Fibroblast of villous mesenchyme (primary cell): ENCODE measurements around the gene SP7. TPM values are rescaled to one million over a fixed set of nuclear protein-coding genes. Genes with fewer than 3 reads are reported as not detected.
"Not testable (repeated sequence)": the region's sequence is repeated elsewhere in the genome, so short reads cannot be mapped to it uniquely, and the experiment has no call there.

Experiments used
- DNase-seq: peaks from one replicate; pipeline ENCODE4 v3.0.0-alpha.2; 2010; ENCODE audit warnings: low read depth
- H3K4me3 ChIP-seq: 2 replicates; pipeline ENCODE4 v1.5.1; 2011; ENCODE audit warnings: low read depth, mild to moderate bottlenecking, low read length
- total RNA-seq: library from RNA; depleted of rRNA; stranded (reverse); fragments of >200 nt; gene quantifications from 2 replicates; pipeline ENCODE4 v1.2.3, GENCODE V29; 2012
- TF ChIP-seq, protein P1 (sequence below): IDR thresholded peaks from 2 replicates; pipeline ENCODE4 v1.5.1; 2012; ENCODE audit warnings: low read depth, mild to moderate bottlenecking, low read length; ENCODE audit not compliant: insufficient read depth

SP7 gene
- total RNA-seq, 1 donor: not detected

DNA sequence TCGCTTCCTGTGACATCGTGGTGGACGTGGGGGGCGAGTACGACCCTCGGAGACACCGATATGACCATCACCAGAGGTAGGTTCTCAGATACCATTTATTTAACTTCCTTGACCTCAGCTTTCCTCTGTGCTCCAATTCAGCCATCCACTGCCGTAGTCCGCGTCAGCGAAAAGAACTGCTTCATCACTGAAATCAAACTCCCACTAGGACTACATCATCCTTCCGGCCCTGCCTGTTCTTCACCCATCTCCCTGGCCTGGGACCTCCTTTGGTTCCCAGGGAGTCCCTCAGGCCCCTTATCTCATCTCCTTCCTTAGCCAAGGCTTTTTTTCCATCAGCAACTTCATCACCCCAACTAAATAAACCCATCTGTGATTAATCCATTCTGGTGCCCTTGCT lies 36.0 kb downstream of the SP7 start:
- TF ChIP-seq, protein P1, sequence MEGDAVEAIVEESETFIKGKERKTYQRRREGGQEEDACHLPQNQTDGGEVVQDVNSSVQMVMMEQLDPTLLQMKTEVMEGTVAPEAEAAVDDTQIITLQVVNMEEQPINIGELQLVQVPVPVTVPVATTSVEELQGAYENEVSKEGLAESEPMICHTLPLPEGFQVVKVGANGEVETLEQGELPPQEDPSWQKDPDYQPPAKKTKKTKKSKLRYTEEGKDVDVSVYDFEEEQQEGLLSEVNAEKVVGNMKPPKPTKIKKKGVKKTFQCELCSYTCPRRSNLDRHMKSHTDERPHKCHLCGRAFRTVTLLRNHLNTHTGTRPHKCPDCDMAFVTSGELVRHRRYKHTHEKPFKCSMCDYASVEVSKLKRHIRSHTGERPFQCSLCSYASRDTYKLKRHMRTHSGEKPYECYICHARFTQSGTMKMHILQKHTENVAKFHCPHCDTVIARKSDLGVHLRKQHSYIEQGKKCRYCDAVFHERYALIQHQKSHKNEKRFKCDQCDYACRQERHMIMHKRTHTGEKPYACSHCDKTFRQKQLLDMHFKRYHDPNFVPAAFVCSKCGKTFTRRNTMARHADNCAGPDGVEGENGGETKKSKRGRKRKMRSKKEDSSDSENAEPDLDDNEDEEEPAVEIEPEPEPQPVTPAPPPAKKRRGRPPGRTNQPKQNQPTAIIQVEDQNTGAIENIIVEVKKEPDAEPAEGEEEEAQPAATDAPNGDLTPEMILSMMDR: no peak
- DNase-seq: peak; percentile 58
- peak overlapping the region; percentile 73 for H3K4me3 ChIP-seq

DNA sequence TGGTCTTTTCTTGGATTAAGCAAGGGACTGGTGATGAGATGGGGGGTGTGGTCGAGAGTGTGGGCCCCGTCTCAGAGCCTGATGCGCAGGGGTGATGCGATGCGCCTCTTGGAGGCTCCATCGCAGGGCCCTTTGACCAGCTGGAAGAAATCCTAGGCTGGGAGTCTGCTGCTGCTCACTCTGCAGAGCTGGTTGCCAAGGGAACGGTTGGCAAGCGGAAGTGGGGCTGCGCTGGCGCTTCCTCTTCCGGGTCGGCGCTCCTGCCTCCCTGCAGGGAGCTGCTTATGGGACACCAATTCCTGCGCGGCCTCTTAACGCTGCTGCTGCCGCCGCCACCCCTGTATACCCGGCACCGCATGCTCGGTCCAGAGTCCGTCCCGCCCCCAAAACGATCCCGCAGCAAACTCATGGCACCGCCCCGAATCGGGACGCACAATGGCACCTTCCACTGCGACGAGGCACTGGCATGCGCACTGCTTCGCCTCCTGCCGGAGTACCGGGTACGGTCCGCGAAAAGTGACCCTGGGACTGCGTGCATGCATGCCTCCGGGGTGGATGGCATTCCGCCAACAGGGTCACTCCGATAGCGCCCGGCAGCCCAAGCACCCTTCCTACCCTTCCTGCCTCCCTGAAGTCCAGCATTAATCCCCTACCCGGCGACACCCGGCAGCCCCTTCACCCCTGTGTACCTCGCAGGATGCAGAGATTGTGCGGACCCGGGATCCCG lies 36.5 kb downstream of the SP7 start, which contains the start of gene MYG1:
Gene MYG1, plus strand, starts transcription at position 242 of the 727 bp plus-strand sequence. Its CDS starts 43 bp downstream, at position 285.
- peak within 1 kb of the TSS; percentile 73 for H3K4me3 ChIP-seq
- peak; percentile 88 for DNase-seq
- TF ChIP-seq, protein P1: peak; percentile 25

DNA sequence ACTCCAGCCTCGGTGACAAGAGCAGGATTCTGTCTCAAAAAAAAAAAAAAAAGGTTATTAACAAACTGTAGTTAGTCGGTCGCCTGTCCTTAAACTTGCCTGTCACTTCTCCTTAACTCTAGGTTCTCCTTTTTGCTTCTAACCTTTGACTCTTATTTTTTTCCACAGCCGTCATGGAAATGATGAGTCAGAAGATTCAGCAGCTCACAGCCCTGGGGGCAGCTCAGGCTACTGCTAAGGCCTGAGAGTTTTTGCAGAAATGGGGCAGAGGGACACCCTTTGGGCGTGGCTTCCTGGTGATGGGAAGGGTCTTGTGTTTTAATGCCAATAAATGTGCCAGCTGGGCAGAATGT lies 37.1 kb downstream of the SP7 start:
- DNase-seq: peak; percentile 88
- TF ChIP-seq, protein P1: no peak
- peak overlapping the region; percentile 73 for H3K4me3 ChIP-seq

DNA sequence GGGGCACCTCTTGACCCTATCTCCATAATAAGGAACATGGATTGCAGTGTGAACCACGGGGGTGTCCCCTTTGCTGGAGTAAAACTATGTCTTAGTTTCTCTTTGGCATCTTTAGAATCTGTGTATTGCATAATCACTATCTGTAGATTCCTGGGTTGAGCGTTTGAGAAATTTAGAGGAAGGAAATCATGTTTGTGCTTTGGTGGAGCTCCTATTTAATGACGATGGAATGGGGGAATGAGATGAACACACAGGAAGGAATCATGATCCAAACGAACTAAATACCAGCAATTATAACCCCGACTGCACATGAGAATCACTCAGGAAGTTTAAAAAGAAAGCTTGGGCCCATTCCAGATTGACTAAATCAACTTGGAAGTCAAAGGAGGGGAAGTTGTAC lies 38.0 kb downstream of the SP7 start:
- DNase-seq: peak; percentile 91
- TF ChIP-seq, protein P1: no peak
- H3K4me3 ChIP-seq: no peak overlapping the region

DNA sequence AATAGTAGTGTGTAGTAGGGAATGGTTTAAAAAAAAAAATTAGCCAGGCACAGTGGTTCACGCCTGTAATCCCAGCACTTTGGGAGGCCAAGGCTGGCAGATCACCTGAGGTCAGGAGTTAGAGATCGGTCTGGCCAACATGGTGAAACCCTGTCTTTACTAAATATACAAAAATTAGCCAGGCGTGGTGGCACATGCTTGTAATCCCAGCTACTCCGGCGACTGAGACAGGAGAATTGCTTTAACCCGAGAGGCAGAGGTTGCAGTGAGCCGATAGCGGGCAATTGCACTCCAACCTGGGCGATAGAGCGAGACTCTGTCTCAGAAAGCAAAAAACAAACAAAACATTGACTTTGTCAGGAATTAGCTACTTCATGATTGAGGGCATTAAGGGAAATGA lies 39.0 kb downstream of the SP7 start:
- not testable (repeated sequence) for DNase-seq, H3K4me3 ChIP-seq

DNA sequence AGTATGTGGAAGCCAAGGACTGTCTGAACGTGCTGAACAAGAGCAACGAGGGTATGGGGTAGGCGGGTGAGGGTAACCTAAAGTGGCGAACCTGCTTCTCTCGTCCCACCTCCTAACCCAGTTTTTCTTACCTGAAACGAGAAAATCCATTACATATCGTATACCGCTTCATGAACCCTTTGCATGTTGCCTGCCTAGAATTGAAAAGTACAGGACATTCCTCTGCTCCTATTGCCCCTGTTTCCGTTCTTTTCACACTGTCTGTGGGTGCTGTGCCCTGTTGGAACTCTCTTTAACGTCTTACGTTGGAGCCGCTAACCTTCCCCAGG lies 40.3 kb downstream of the SP7 start:
- TF ChIP-seq, protein P1: no peak
- DNase-seq: no peak

DNA sequence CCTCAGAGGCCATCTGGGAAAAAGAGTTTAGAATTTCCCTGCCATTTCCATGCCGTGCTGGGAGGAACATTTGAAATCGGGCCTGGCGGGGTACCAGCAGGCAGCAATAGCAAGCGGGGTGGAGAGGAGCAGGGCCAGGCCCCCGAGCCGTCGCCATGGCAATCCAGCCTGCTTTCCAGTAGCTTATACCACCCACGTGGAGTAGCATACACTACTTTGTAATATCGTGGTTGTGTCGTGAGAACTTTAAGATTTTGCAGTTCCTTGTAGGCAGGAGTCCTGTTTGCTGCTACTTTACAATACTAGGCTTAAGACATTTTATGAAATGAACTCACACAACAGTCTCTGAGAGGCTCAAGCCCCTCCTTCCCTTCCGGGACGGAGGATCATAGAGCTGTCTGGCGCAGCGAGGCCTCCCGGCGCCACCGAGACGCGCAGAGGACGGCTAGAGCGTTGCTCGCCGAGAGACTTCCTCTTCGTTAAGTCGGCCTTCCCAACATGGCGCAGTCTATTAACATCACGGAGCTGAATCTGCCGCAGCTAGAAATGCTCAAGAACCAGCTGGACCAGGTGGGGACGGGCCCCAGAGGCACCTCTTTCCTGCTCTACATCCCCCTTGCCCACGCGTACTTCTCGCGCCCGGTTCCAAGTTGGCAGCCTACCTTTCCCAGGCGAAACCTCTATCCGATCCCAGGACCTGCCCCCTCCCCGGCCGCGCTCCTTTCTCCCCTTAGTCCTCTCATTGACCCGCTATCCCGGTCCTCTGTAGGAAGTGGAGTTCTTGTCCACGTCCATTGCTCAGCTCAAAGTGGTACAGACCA lies 40.9 kb downstream of the SP7 start, which contains the start of gene PFDN5:
Gene PFDN5, plus strand, starts transcription at position 473 of the 821 bp plus-strand sequence. Its CDS starts 26 bp downstream, at position 499.
- TF ChIP-seq, protein P1: no peak
- peak; percentile 91 for DNase-seq
- H3K4me3 ChIP-seq: peak within 1 kb of the TSS; percentile 69

More for the DNA sequence above, 40.3 kb downstream of the SP7 start:
- peak overlapping the region; percentile 69 for H3K4me3 ChIP-seq
